ENCODE data around the gene DNAH2. TPM values are rescaled to one million over a fixed set of nuclear protein-coding genes. Genes with fewer than 3 reads are reported as not detected.

DNAH2 gene
- total and polyA plus RNA-seq, 12 donors, result under 0.01 to 0.30 (median 0.03) TPM; not detected in 3

- H3K36me3 ChIP-seq, result no peaks in the 10 kb centered on the region
- H3K4me3 ChIP-seq, result no peak overlapping the region
- peaks cover 4 to 83% (median 57%) of the 10 kb centered on the region in 7 donors for H3K27me3 ChIP-seq
- peaks cover 3 to 31% (median 8%) of the 10 kb centered on the region in 9 donors for H3K4me1 ChIP-seq
- intact Hi-C loops (cut with DNase I), result no loop called here
- no peak overlapping the region for H3K27ac ChIP-seq
- WGBS, 2 donors, result 77 to 83% methylated on average over 10 of the region's 10 CpGs
- DNase-seq, result no peak
- no peak for TF ChIP-seq CTCF (IDR thresholded peaks at IDR 0.05)
- no peaks in the 10 kb centered on the region for H3K9me3 ChIP-seq
- ATAC-seq, result no peak
Measured at GRCh38 chr17:7714721-7715594, 2.6 kb upstream of the DNAH2 start.

- ATAC-seq (no peak), DNase-seq (no peak)
- Histone ChIP-seq H3K9me3 (no peaks in the 10 kb centered on the region), H3K36me3 (no peaks in the 10 kb centered on the region), H3K27ac (peak overlapping the region in 1 of 10 donors; percentile 63), H3K27me3 (peaks cover 4 to 95% (median 49%) of the 10 kb centered on the region in 7 donors), H3K4me1 (peaks cover 3 to 22% (median 8%) of the 10 kb centered on the region in 9 donors), H3K4me3 (peak overlapping the region; percentile 37 to 72 (median 63))
- intact Hi-C loops (cut with DNase I), result no loop called here
- TF ChIP-seq CTCF (IDR thresholded peaks at IDR 0.05), result no peak
- 35 to 42% methylated on average over 20 of the region's 20 CpGs for WGBS, 2 donors
Measured at GRCh38 chr17:7715936-7716886, 1.3 kb upstream of the DNAH2 start.

- DNase-seq (no peak), ATAC-seq (peak in 1 of 8 donors; percentile 6)
- 16% methylated on average over 16 of the region's 16 CpGs for WGBS, 2 donors
- H3K36me3 ChIP-seq, result no peaks in the 10 kb centered on the region
- intact Hi-C loops (cut with DNase I), result no loop called here
- no peak for TF ChIP-seq CTCF (IDR thresholded peaks at IDR 0.05)
- no peaks in the 10 kb centered on the region for H3K9me3 ChIP-seq
- peaks cover 4 to 86% (median 34%) of the 10 kb centered on the region in 7 donors for H3K27me3 ChIP-seq
- H3K27ac ChIP-seq, result peak overlapping the region in 2 of 10 donors; percentile 42 to 63
- H3K4me1 ChIP-seq, result peaks cover 3 to 22% (median 8%) of the 10 kb centered on the region in 9 donors
- peak overlapping the region; percentile 37 to 72 (median 63) for H3K4me3 ChIP-seq
Measured at GRCh38 chr17:7717756-7718350, 309 bp downstream of the DNAH2 start.

- no peaks in the 10 kb centered on the region for H3K36me3 ChIP-seq
- DNase-seq, result no peak
- H3K4me1 ChIP-seq, result peaks cover 3 to 22% (median 8%) of the 10 kb centered on the region in 9 donors
- TF ChIP-seq CTCF (IDR thresholded peaks at IDR 0.05), result no peak
- ATAC-seq, result no peak
- H3K9me3 ChIP-seq, result no peaks in the 10 kb centered on the region
- intact Hi-C loops (cut with DNase I), result no loop called here
- no peak overlapping the region for H3K4me3 ChIP-seq
- 72 to 75% methylated on average over 9 of the region's 9 CpGs for WGBS, 2 donors
- H3K27ac ChIP-seq, result no peak overlapping the region
- peaks cover 4 to 70% (median 29%) of the 10 kb centered on the region in 7 donors for H3K27me3 ChIP-seq
Measured at GRCh38 chr17:7719661-7720060, 2.1 kb downstream of the DNAH2 start.

Measured in heart right ventricle (tissue), 16 donors.